NB4 (cell line): ENCODE results near the gene POU6F2.

Source experiments
- MYC ChIP-seq: IDR thresholded peaks from 2 replicates; pipeline ENCODE4 v1.6.1; 2011; ENCODE audit warnings: low read depth, low read length
- POLR2A ChIP-seq: IDR thresholded peaks from 2 replicates; pipeline ENCODE4 v1.6.1; 2011; ENCODE audit warnings: mild to moderate bottlenecking; ENCODE audit not compliant: insufficient read length; ENCODE audit errors: extremely low read depth
- TF ChIP-seq, protein P1 (sequence below): IDR thresholded peaks from one replicate; pipeline ENCODE4 v1.5.1; 2012; ENCODE audit warnings: low read depth, low read length
- TF ChIP-seq, protein P2 (sequence below): IDR thresholded peaks from 2 replicates; pipeline ENCODE4 v1.6.1; 2011; ENCODE audit warnings: low read depth, low read length

- TF ChIP-seq, protein P1, sequence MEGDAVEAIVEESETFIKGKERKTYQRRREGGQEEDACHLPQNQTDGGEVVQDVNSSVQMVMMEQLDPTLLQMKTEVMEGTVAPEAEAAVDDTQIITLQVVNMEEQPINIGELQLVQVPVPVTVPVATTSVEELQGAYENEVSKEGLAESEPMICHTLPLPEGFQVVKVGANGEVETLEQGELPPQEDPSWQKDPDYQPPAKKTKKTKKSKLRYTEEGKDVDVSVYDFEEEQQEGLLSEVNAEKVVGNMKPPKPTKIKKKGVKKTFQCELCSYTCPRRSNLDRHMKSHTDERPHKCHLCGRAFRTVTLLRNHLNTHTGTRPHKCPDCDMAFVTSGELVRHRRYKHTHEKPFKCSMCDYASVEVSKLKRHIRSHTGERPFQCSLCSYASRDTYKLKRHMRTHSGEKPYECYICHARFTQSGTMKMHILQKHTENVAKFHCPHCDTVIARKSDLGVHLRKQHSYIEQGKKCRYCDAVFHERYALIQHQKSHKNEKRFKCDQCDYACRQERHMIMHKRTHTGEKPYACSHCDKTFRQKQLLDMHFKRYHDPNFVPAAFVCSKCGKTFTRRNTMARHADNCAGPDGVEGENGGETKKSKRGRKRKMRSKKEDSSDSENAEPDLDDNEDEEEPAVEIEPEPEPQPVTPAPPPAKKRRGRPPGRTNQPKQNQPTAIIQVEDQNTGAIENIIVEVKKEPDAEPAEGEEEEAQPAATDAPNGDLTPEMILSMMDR = no peak
- TF ChIP-seq POLR2A (no peak), MYC (no peak)
- TF ChIP-seq, protein P2, sequence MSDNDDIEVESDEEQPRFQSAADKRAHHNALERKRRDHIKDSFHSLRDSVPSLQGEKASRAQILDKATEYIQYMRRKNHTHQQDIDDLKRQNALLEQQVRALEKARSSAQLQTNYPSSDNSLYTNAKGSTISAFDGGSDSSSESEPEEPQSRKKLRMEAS = no peak
These were observed 474.2 kb downstream of the POU6F2 start for GRCh38 chr7:39451901-39452300.
